NAMALWA (cell line): ENCODE results near the gene SLC2A3.
A peak's percentile ranks its signal among the peaks of the same experiment; 100 is the strongest.
"Not testable (repeated sequence)": the region's sequence is repeated elsewhere in the genome, so short reads cannot be mapped to it uniquely, and the experiment has no call there.

Source experiments
- DNase-seq: peaks from one replicate; pipeline ENCODE4 v3.0.0-alpha.2; 2015; ENCODE audit warnings: low spot score

The SLC2A3 gene

DNA sequence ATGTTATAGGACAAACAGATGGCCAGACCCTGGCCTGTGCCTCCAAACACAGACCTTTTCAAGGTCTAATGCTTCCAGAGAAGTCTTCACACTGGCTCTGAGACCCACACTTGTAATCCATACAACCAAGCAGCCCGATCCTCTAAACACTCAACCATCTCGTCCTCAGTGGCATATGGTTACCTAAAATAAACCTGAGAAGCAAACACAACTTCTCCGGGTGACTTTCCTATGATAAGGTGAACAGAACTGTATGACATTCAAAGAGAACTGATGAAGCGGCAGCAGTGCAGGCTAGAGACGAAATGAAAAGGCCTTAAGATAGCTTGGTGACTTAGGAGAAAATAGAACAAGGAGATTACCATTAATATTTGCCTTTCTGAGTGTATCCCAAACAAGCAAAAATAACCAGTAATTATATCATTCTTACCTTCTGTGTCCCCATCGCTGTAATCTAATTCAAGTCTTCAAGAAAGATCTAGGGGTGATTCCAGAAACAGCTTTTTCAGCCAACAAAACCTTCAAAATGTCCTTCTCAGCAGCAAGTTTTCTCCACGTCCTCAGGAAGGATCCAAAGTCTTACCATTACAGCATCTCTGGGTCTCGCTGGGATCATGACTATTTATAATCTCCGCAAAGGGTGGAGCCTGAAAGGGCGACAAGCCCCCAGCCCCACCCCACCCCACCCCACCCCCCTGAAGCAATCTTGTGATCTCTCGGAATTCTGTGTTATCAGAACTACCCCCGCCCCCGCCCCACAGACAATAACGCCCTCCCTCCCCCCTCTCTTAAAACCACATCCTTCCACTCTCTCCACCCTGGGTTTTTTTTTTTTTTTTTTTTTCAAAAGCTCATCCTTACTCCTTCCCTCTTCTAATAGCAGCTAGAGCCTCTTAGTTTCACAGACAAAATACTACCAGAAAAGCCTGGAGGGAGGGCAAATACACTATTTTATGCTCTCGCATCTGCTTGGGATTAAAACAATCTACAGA, at the start of gene SLC2A3:
TSS of gene SLC2A3 (minus strand) at position 598 of the 992 bp plus-strand sequence. CDS start at position 445, 153 bp downstream.
- DNase-seq, result peak; percentile 53

DNA sequence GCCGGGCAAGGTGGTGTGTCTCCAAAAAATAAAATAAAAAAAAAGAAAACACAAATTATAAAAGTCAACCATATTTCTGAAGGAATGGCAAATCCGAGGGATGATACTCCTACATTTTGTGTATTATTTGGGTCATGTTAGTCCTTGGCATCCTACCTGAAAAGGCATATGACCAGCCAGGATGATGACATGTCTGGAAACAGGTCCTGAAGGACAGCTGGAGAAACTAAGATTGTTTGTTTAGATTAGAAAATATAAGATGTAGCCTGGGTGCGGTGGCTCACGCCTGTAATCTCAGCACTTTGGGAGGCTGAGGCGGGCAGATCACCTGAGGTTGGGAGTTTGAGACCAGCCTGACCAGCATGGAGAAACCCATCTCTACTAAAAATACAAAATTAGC, 48.9 kb upstream of the SLC2A3 start:
- no peak for DNase-seq

DNA sequence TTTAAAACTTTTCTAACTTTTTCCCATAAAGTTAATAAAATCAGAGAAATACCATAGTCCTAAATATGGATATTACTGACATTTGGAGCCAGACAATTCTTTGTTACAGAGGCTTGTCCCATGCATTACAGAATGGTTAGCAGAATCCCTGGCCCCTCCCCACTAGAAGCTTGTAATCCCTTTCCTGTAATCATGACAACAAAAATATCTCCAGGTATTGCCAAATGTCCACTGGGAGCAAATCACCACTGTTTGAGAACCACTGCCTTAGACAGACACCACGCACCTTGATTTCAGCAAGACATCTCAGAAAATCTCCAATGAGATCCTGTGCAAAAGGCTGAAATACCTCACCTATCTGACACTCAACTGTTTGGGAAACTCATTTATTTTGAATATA, 47.5 kb upstream of the SLC2A3 start:
- DNase-seq, result not testable (repeated sequence)

DNA sequence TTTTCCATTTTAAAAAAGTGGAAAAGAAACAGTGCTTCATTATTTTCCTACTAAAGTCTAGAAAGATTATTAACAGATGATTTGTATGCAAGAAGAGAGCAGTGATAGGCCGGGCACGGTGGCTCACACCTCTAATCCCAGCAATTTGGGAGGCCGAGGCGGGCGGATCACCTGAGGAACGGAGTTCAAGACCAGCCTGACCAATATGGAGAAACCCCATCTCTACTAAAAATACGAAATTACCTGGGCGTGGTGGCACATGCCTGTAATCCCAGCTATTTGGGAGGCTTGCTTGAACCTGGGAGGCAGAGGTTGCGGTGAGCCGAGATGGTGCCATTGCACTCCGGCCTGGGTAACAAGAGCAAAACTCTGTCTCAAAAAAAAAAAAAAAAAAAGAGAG, 47.0 kb upstream of the SLC2A3 start:
- not testable (repeated sequence) for DNase-seq

DNA sequence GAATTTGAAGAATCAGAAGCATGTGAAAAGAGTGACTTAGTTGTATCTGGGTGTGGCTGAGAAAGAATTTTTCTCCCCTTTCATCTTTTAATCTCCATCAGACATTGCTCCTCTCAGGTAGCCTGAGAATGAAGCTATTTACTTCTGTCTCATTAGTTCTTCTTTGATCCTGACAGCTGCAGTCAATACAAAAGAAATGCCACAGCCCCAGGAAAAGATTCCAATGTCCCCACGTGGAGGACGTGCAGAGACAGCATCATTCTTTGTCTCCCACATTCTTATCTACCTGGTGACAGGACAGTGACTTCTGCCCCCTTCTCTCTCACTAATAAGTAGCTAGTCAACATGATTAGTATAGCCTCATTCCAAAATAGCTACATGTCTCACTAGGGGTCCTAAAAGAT, 46.3 kb upstream of the SLC2A3 start:
- DNase-seq, result not testable (repeated sequence)

DNA sequence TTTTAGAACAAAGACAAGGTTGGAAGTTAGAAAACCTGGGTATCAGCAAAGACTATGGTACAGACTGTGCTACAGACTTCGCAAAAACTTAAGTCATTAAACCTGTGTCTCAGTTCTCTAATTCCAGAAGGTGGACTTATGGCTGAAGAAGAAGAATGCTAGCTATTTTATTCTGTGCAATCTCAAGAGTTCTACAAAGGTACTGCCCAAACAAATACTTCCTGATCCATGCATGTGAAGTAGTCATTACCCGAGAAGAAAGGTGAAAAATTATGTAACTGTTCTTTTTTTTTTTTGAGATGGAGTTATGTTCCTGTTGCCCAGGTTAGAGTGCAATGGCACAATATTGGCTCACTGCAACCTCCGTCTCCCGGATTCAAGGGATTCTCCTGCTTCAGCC, 45.5 kb upstream of the SLC2A3 start:
- DNase-seq, result no peak

DNA sequence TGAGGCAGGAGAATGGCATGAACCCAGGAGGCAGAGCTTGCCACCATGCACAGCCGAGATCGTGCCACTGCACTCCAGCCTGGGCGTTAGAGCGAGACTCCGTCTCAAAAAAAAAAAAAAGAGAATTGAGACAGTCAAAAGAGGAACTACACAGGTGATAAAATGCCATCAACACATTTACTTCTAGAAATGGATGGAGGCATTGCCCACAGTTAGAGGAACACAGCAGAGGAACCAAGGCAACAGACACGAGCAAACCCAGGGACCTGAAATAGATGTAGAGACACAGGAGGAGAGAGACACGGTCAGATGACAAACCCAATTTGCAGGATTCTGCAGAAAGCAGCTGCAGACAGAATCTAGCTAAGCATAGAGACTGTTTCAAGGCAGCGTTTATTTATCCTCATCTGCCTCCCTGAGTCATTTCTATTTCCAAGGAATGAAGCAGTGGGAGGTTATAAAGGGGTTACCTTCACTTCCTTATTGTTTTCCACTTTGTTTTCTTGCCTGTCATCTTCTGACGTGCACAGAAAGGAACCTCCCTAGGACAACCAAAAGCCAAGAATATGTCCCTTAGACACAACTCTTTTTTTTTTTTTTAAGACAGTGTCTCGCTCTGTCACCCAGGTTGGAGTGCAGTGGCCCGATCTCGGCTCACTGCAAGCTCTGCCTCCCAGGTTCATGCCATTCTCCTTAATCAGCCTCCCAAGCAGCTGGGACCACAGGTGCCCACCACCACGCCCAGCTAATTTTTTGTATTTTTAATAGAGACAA, 41.6 kb upstream of the SLC2A3 start:
- DNase-seq, result peak; percentile 54

DNA sequence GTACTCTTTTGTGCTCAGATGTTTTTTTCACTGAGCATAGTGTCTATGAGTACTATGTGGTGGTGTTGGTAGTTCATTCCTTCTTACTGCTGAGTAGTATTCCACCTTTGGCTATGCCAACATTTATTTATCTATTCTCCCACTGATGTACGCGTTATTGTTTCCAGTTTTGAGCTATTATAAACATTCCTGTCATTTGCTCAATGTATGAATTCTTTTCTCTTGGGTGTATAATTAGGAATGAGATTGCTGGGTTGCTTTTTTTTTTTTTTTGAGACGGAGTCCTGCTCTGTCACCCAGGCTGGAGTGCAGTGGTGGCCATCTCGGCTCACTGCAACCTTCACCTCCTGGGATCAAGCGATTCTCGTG, 37.5 kb upstream of the SLC2A3 start:
- no peak for DNase-seq

DNA sequence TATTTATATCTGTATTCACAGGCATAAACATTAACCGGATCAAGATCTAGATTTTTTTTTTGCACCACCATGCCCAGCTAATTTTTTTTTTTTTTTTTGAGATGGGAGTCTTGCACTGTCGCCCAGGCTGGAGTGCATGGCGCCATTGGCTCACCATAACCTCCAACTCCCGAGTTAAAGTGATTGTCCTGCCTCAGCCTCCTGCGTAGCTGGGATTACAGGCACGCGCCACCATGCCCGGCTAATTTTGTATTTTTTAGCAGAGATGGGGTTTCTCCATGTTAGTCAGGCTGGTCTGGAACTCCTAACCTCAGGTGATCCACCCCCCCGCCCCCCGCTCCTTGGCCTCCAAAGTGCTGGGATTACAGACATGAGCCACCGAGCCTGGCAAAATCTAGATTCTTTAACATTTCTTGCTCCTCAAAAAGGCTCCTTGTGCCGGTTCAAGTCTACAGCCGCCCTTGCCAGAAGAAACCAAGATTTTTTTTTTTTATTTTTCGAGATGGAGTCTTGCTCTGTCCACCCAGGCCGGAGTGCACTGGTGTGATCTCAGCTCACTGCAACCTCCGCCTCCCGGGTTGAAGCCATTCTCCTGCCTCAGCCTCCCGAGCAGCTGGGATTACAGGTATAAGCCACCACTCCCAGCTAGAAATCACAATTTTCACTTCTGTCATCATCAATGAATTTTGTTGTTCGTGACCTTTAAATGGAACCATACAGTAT, 36.9 kb upstream of the SLC2A3 start:
- no peak for DNase-seq

DNA sequence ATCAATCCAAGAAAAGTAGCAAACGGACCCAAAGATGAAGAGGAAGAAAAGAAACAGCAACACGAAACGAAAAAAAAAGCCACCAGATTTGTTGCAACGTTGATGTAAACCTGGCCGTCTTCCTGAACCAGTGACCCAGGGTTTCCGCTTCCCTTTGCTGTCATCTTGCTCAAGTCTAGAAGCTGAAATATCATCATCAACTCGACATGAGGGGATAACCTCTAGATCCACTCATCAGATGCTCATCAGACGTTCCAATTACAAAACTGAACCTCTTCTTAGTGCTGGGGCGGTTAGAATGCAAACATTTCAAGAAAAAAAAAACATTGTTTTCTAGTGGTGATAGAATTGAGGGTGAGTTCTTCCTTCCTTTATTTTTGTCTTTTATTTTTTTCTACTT, 36.3 kb upstream of the SLC2A3 start:
- not testable (repeated sequence) for DNase-seq

DNA sequence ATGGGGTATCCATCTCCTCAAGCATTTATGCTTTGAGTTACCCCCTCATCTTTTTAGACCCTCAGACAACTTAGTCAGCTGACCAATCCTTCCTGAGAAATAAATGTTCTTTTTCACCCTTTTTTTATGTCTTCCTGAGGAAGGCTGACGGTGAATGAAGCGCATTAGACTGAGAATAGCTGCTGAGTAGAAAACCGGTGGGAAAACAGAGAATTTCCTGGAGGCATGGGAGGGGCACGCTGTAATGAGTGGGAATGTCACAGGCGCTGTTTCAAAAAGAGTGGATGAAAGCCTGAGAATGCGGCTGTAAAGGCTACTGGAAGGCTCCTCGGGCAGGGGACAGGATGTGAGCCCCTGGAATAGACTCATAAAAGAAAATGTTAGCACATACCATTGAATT, 35.8 kb upstream of the SLC2A3 start:
- not testable (repeated sequence) for DNase-seq

DNA sequence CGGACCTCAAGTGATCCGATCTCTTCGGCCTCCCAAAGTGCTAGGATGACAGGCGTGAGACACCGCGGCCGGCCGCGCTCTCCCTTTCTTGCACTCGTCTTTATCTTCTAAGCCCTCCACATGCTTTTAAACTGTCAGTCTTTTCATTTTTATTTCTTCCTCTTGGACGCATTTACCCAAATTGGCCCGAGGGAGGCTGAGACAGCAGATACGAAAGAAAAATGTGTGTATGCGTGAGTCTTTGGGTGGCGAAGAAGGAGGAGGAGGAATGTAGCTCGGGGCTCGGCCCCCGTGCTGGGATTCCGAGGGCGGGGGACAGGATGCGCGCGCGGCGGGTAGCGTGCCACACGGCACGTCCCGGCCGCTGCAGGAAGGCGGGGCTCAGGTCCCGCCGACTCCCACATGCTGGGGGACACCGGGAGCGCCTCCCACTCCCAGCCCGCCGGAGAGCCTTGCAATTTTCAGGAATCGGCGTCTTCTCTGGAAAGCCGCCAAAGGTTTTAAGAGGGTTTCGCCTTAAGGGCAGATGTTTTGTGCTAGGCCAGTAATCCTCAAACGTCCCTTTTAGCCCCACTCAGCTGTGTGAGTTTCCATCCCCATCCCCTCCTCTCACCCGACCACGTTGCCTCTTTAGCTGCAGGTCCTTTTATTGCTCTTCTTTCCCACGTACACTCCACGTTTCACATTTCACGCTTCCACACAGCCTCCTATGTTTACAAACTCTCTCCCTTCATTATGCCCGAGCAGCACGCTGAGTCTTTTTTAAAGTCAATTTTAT, 34.7 kb upstream of the SLC2A3 start:
- DNase-seq, result peak; percentile 33

DNA sequence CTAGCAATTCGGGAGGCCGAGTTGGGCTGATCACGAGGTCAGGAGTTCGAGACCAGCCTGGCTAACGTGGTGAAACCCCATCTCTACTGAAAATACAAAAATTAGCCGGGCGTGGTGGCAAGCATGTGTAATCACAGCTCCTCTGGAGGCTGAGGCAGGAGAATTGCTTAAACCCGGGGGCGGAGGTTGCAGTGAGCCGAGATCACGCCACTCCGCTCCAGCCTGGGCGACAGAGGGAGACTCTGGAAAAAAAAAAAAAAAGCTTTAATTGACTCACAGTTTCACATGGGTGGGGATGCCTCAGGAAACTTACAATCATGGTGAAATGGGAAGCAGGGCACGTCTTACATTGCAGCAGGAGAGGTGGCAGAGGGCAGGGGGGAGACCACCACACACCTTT, 30.6 kb upstream of the SLC2A3 start:
- no peak for DNase-seq

DNA sequence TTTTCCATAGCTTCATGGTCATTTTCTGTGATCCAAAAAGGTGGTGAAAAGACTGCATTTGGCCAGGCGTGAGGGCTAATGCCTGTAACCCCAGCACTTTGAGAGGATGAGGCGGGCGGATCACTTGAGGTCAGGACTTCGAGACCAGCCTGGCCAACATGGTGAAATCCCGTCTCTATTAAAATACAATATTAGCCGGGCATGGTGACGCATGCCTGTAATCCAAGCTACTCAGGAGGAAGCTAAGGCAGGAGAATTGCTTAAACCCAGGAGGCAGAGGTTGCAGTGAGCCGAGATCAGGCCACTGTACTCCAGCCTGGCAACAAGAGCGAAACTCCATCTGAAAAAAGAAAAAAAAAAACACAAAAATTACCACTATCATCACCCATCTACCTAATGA, 28.7 kb upstream of the SLC2A3 start:
- not testable (repeated sequence) for DNase-seq

DNA sequence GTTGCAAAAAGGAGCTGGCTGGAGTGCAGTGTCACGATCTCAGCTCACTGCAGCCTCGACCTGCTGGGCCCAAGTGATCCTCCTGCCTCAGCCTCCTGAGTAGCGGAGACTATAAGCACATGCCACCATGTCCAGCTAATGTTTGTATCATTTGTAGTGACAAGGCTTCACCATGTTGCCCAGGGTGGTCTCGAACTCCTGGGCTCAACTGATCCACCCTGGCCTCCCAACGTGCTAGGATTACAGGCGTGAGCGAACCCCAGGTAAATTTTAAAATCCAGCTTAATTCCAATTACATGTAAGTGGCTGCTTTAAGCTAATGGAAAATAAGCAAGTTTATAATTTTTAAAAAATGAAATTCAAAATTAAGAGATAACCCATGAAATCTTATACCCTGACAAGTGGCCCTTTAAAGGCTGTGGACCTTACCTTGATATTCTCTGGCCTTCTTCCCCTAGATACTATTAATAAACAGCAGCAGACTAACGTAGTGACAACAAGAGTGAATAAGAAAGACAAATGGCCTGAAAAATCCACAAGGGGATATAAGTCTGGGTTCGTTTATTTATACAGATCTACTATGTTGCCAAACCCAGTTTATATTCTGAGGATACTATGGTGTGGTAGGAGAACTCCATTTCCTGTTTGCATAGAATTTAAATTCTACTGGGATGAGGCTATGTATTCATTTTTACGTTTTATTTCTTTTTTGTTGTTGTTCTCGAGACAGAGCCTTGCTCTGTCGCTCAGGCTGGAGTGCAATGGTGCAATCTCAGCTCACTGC, 25.6 kb upstream of the SLC2A3 start:
- DNase-seq, result no peak

DNA sequence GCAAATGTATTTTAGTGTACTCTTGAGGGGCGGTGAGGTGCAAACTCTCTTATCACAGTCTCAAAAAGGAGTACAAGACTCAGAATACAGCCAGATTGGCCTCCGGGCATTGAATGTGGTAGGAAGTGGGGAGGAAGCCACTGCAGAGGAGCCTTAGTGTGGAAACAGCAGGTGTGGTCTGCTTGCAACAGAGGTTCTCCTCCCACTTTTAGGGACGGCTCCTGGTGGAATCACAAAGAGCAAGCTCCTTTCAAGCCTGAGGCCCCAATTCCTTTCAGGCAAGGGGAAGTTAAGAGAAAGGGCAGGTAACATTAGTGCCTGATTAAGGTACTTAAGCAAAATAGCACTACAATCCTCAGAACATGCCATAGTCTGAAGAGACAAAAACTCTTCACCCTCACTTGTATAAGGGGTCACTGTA, 23.7 kb upstream of the SLC2A3 start:
- peak; percentile 45 for DNase-seq

DNA sequence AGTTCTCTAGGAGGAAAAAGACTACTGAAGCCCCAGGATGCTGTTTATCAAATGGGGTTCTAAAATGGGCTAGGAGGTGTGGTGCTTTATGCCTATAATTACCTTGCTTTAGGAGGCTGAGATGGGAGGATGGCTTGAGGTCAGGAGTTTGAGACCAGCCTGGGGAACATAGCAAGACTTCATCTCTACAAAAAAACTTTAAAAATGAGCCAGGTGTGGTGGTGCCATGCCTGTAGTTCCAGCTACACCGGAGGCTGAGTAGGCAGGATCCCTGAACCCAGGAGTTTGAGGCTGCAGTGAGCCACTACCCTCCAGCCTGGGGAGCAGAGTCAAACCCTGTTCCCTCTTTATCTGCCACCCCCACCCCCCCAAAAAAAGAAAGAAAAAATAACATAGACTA, 23.3 kb upstream of the SLC2A3 start:
- no peak for DNase-seq

DNA sequence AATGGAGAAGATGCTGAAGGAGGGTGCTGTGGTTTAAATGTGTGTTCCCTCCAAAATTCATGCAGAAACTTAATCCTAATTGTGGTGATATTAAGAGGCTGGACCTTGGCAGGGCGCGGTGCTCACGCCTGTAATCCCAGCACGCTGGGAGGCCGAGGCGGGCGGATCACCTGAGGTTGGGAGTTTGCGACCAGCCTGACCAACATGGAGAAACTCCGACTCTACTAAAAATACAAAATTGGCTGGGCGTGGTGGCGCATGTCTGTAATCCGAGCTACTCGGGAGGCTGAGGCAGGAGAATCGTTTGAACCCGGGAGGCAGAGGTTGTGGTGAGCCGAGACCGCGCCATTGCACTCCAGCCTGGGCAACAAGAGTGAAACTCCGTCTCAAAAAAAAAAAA, 18.9 kb upstream of the SLC2A3 start:
- not testable (repeated sequence) for DNase-seq

DNA sequence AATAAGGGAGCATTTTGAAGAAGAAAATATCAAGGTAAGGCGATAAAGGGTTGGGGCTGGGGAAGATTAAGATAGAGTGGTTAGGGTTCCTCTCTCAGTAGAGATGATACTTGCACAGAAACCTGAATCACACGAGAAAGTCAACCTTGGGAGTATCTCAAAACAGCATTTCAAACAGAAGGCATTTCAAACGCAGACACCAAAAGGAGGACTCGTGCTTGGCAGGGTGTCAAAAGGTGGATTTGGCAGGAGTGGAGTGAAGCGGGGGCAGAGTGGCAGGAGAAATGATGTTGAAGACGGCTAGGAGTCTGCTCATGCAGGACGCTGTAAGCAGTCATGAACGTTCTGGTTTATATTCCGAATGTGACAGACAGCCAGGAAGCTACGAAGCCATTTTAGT, 18.4 kb upstream of the SLC2A3 start:
- not testable (repeated sequence) for DNase-seq

DNA sequence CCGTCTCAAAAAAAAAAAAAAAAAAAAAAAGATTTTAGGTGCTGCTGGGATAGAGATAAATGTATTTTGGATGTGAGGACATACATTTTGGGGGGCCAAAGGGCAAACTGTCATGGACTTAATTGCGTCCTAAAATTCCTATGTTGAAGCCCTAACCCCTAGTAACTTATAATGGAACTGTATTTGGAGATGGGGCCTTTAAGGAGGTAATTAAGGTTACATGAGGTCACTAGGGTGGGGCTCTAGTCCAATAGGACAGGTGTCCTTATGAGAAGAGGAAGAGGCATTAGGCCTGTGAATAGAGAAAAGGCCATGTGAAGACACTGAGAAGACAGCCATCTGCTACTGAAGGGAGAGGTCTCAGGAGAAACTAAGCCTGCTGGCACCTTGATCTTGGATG, 17.9 kb upstream of the SLC2A3 start:
- DNase-seq, result not testable (repeated sequence)

DNA sequence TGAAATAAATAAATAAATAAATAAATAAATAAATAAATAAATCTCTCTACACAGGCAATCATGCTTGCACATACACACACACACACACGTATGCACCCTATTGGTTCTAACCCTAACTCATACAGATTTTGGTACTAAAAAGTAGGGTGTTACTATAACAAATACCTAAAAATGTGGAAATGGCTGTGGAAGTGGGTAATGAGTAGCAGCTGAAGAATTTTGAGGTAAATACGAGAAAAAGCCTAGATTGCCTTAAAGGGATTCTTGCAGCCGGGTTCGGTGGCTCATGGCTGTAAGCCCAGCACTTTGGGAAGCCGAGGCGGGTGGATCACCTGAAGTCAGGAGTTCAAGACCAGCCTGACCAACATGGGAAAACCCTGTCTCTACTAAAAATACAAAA, 15.7 kb upstream of the SLC2A3 start:
- DNase-seq, result no peak
